ENCODE data around the gene EFNA1. TPM values are rescaled to one million over a fixed set of nuclear protein-coding genes. Genes with fewer than 3 reads are reported as not detected.

Gene EFNA1
- total and polyA plus RNA-seq, 2 of the 13 experiments (the other 11 are each of a cell fraction or from before 2014, with no cell fraction given): 81.8 to 874 TPM

- TF ChIP-seq ZNF142 (CRISPR knock-in tag; IDR thresholded peaks at IDR 0.05): peak; percentile 16; the same call in 1 of the 2 replicates
- no peak for TF ChIP-seq ZNF562 (CRISPR knock-in tag; IDR thresholded peaks at IDR 0.05; ENCODE audit: borderline replicate concordance)
- no peak for TF ChIP-seq ZNF20 (CRISPR knock-in tag; IDR thresholded peaks at IDR 0.05)
- peak; percentile 90 for TF ChIP-seq MTF1 (CRISPR knock-in tag; IDR thresholded peaks at IDR 0.05)
- TF ChIP-seq ZNF513 (CRISPR knock-in tag; conservative IDR thresholded peaks at IDR 0.05): no peak
- TF ChIP-seq ZFP62 (CRISPR knock-in tag; IDR thresholded peaks at IDR 0.05): no peak
- TF ChIP-seq ZNF652 (CRISPR knock-in tag; IDR thresholded peaks at IDR 0.05; ENCODE audit: borderline replicate concordance, low read depth): 0 out of 2 replicates have a peak, but pooled peaks have one; percentile 33
- TF ChIP-seq SP5 (CRISPR knock-in tag; IDR thresholded peaks at IDR 0.05; ENCODE audit: borderline replicate concordance, low read depth): peak; percentile 100
- TF ChIP-seq SYNCRIP (IDR thresholded peaks at IDR 0.05; ENCODE audit: insufficient read depth, low read depth, low read length): no peak
- TF ChIP-seq ZFP82 (CRISPR knock-in tag; IDR thresholded peaks at IDR 0.05; ENCODE audit: borderline replicate concordance): peak; percentile 25; the same call in 1 of the 2 replicates
- TF ChIP-seq ZNF136 (CRISPR knock-in tag; IDR thresholded peaks at IDR 0.05; ENCODE audit: low read depth): no peak
- no peak for TF ChIP-seq SAFB2 (CRISPR knock-in tag; IDR thresholded peaks at IDR 0.05; ENCODE audit: borderline replicate concordance, low read depth)
- peak; percentile 93 for TF ChIP-seq SOX13 (IDR thresholded peaks at IDR 0.05)
- TF ChIP-seq SOX13 (CRISPR knock-in tag; conservative IDR thresholded peaks at IDR 0.05 in 1 of 2, IDR thresholded peaks at IDR 0.05 in 1 of 2): peak in 1 of 2 experiments; percentile 96; a peak in 2 of 4 replicates
- TF ChIP-seq ZBTB49 (CRISPR knock-in tag; IDR thresholded peaks at IDR 0.05; ENCODE audit: borderline replicate concordance): peak; percentile 87; the same call in 1 of the 2 replicates
- no peak for TF ChIP-seq GLI4 (CRISPR knock-in tag; IDR thresholded peaks at IDR 0.05; ENCODE audit: borderline replicate concordance)
- no peak for TF ChIP-seq ASH2L (IDR thresholded peaks at IDR 0.05; ENCODE audit: insufficient read length, low read depth, low read length)
- no peak for TF ChIP-seq ZNF883 (CRISPR knock-in tag; IDR thresholded peaks at IDR 0.05; ENCODE audit: not compliant biosample characterization)
- TF ChIP-seq RBAK (CRISPR knock-in tag; IDR thresholded peaks at IDR 0.05): no peak
Measured at GRCh38 chr1:155127105-155127966, at the start of gene EFNA1 (continued).

Measured in HepG2 (cell line).